ENCODE results near the gene IQGAP2.

GRCh38 chr5:76367623-76368371, 35.3 kb upstream of the IQGAP2 start:
- TF ChIP-seq EZH2phosphoT487 (IDR thresholded peaks at IDR 0.05; ENCODE audit: borderline replicate concordance) (no peak), CTCF (conservative IDR thresholded peaks at IDR 0.05; ENCODE audit: low read length) (no peak)
